HL-60 (cell line): ENCODE measurements around the gene GSAP.

ENCODE experiments used
- DNase-seq, 2 experiments: peaks; one replicate each; pipeline ENCODE4 v3.0.0-alpha.2; 2010 to 2020; ENCODE audit warnings: low read depth in 1 of 2, low spot score in 1 of 2
- H3K27ac ChIP-seq: fragments of 250-450 bp; sonication (Bioruptor Pico); replicated peaks from 2 replicates; pipeline ENCODE4 v1.5.1; 2020; ENCODE audit warnings: mild to moderate bottlenecking, moderate library complexity
- H3K27me3 ChIP-seq: fragments of 250-450 bp; sonication (Bioruptor Pico); 2 replicates; pipeline ENCODE4 v1.5.1; 2021; ENCODE audit warnings: mild to moderate bottlenecking, moderate library complexity; ENCODE audit not compliant: insufficient read depth, poor library complexity, severe bottlenecking
- H3K4me3 ChIP-seq: replicated peaks from 2 replicates; pipeline ENCODE4 v1.5.1; 2011; ENCODE audit warnings: mild to moderate bottlenecking, control low read depth, low read length; ENCODE audit not compliant: insufficient read depth
- GABPA ChIP-seq: IDR thresholded peaks from 2 replicates; pipeline ENCODE4 v1.6.1; 2012; ENCODE audit warnings: low read depth
- POLR2AphosphoS5 ChIP-seq: IDR thresholded peaks from 2 replicates; pipeline ENCODE4 v1.6.1; 2012; ENCODE audit warnings: low read depth
- SPI1 ChIP-seq: IDR thresholded peaks from 2 replicates; pipeline ENCODE4 v1.6.1; 2012; ENCODE audit warnings: low read depth, mild to moderate bottlenecking, borderline replicate concordance
- TF ChIP-seq, protein P1 (sequence below): IDR thresholded peaks from one replicate; pipeline ENCODE4 v1.5.1; 2011; ENCODE audit warnings: low read length, control low read depth, inconsistent platforms; ENCODE audit not compliant: insufficient read depth
- TF ChIP-seq, protein P2 (sequence below): IDR thresholded peaks from 2 replicates; pipeline ENCODE4 v1.6.1; 2012; ENCODE audit warnings: low read depth; ENCODE audit not compliant: insufficient replicate concordance

Gene GSAP

DNA sequence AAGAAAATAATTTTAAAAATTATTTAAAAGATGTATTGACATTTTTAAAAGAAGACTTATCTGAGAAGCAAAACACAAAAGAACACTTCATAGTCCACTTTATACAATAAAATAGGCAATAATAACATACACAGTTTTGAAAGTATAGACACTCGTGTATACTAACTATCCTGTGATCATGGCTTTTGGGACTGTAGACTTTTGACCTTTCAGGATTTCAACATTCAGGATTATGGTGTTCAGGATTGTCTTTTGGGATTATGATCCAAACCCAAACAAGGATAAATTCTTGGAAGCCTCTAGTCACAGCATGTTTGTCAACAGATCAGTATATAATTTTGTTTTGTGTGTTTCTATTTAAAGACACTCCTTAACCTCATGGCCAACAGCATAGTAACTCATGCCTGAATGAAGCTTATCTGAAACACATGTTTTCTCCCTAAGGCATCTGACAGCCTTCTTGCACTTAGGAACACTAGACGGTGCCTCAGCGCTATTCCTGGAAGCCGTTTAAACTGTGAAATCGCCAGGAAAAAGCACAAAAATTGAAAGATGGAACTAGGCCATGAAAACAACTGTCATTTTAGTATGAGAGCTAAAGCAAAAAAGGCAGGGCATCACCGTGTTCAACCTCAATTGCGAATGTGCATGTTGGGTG, 29.9 kb downstream of the GSAP start:
- Histone ChIP-seq H3K4me3 (no peak overlapping the region), H3K27me3 (no peaks in the 10 kb centered on the region), H3K27ac (no peak overlapping the region)
- TF ChIP-seq POLR2AphosphoS5 (no peak), GABPA (no peak), SPI1 (no peak)
- TF ChIP-seq, protein P1, sequence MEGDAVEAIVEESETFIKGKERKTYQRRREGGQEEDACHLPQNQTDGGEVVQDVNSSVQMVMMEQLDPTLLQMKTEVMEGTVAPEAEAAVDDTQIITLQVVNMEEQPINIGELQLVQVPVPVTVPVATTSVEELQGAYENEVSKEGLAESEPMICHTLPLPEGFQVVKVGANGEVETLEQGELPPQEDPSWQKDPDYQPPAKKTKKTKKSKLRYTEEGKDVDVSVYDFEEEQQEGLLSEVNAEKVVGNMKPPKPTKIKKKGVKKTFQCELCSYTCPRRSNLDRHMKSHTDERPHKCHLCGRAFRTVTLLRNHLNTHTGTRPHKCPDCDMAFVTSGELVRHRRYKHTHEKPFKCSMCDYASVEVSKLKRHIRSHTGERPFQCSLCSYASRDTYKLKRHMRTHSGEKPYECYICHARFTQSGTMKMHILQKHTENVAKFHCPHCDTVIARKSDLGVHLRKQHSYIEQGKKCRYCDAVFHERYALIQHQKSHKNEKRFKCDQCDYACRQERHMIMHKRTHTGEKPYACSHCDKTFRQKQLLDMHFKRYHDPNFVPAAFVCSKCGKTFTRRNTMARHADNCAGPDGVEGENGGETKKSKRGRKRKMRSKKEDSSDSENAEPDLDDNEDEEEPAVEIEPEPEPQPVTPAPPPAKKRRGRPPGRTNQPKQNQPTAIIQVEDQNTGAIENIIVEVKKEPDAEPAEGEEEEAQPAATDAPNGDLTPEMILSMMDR, result no peak
- TF ChIP-seq, protein P2, sequence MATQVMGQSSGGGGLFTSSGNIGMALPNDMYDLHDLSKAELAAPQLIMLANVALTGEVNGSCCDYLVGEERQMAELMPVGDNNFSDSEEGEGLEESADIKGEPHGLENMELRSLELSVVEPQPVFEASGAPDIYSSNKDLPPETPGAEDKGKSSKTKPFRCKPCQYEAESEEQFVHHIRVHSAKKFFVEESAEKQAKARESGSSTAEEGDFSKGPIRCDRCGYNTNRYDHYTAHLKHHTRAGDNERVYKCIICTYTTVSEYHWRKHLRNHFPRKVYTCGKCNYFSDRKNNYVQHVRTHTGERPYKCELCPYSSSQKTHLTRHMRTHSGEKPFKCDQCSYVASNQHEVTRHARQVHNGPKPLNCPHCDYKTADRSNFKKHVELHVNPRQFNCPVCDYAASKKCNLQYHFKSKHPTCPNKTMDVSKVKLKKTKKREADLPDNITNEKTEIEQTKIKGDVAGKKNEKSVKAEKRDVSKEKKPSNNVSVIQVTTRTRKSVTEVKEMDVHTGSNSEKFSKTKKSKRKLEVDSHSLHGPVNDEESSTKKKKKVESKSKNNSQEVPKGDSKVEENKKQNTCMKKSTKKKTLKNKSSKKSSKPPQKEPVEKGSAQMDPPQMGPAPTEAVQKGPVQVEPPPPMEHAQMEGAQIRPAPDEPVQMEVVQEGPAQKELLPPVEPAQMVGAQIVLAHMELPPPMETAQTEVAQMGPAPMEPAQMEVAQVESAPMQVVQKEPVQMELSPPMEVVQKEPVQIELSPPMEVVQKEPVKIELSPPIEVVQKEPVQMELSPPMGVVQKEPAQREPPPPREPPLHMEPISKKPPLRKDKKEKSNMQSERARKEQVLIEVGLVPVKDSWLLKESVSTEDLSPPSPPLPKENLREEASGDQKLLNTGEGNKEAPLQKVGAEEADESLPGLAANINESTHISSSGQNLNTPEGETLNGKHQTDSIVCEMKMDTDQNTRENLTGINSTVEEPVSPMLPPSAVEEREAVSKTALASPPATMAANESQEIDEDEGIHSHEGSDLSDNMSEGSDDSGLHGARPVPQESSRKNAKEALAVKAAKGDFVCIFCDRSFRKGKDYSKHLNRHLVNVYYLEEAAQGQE, result no peak
- DNase-seq, result no peak

DNA sequence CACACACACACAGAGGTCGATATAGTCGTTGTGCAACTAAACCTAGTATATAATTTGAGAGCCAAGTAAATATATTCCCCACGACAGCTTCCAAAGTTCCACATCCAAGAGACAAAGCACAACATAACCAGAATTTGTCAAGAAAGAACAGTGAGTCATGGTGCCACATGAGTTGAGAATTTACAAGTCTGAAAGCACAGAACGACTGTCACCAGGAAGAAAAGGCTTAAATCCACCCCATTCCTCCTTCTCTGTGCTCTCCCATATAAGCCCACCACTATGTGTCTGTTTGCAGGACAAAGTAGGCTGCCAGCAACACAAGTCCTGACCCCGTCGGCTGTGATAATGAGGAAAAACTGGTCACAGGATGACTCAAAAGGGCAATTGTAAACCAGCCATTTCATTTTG, 32.8 kb downstream of the GSAP start:
- DNase-seq, result no peak
- no peak overlapping the region for H3K27ac ChIP-seq
- TF ChIP-seq, protein P1, result no peak
- TF ChIP-seq, protein P2, result no peak
- no peak for TF ChIP-seq SPI1
- no peak for TF ChIP-seq GABPA
- TF ChIP-seq POLR2AphosphoS5, result no peak
- H3K27me3 ChIP-seq, result no peaks in the 10 kb centered on the region
- no peak overlapping the region for H3K4me3 ChIP-seq

GRCh38 chr7:77382532-77382931, 33.6 kb downstream of the GSAP start:
- H3K4me3 ChIP-seq, result no peak overlapping the region
- no peak overlapping the region for H3K27ac ChIP-seq
- no peak for DNase-seq
- TF ChIP-seq, protein P1, result no peak
- TF ChIP-seq POLR2AphosphoS5, result no peak
- TF ChIP-seq, protein P2, result no peak
- no peak for TF ChIP-seq GABPA
- TF ChIP-seq SPI1, result no peak
- H3K27me3 ChIP-seq, result no peaks in the 10 kb centered on the region
